Kasumi-1 (cell line): ENCODE results near the gene SPARC.

Experiments
- DNase-seq, 2 experiments: peaks; one replicate each; lab custom pipeline; 2025; lab: John Stamatoyannopoulos, UW

The SPARC gene

GRCh38 chr5:151624476-151624875 is 62.2 kb downstream of the SPARC start:
- DNase-seq, result no peak

GRCh38 chr5:151622367-151623088 is 64.2 kb downstream of the SPARC start:
- no peak for DNase-seq

- no peak for DNase-seq
These were observed 66.3 kb downstream of the SPARC start for GRCh38 chr5:151620461-151620840.

- no peak for DNase-seq
These were observed 66.8 kb downstream of the SPARC start for GRCh38 chr5:151619812-151620460.

GRCh38 chr5:151618907-151619306 is 67.8 kb downstream of the SPARC start:
- no peak for DNase-seq

GRCh38 chr5:151617841-151618710 is 68.6 kb downstream of the SPARC start:
- DNase-seq, result no peak

GRCh38 chr5:151617383-151617840 is 69.3 kb downstream of the SPARC start:
- no peak for DNase-seq

GRCh38 chr5:151615431-151615830 is 71.3 kb downstream of the SPARC start:
- DNase-seq, result no peak

GRCh38 chr5:151614565-151614964 is 72.2 kb downstream of the SPARC start:
- DNase-seq, result no peak

- no peak for DNase-seq
These were observed 73.9 kb downstream of the SPARC start for GRCh38 chr5:151612689-151613427.

- DNase-seq, result no peak
These were observed 75.5 kb downstream of the SPARC start for GRCh38 chr5:151611127-151611775.
